ENCODE results near the gene SBF2. TPM values are rescaled to one million over a fixed set of nuclear protein-coding genes. Genes with fewer than 3 reads are reported as not detected.

SBF2 gene
- total RNA-seq, 1 donor from 2014 or later: 26.2 TPM

DNA sequence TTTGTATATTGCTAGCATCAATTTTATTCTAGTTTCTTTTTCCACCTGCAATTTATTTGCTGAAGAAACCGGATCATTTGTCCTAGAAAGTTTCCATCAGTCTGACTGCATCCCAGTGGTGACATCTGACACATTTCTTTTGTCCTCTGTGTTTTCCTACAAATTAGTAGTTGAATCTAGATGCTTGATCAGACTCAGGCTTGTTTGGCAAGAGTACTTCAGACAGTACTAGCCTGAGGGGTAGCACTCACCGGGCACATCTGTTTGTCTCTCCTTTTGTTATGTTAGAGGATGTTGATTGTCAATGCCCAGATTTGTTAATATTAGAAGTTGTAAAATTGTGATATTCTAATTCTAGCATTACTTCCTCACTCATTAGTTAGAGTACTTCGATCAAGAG, 425.4 kb downstream of the SBF2 start:
- H3K4me3 ChIP-seq (ENCODE audit: low read depth, low read length): no peak overlapping the region
- DNase-seq (ENCODE audit: low read depth): no peak
- TF ChIP-seq, protein P1, sequence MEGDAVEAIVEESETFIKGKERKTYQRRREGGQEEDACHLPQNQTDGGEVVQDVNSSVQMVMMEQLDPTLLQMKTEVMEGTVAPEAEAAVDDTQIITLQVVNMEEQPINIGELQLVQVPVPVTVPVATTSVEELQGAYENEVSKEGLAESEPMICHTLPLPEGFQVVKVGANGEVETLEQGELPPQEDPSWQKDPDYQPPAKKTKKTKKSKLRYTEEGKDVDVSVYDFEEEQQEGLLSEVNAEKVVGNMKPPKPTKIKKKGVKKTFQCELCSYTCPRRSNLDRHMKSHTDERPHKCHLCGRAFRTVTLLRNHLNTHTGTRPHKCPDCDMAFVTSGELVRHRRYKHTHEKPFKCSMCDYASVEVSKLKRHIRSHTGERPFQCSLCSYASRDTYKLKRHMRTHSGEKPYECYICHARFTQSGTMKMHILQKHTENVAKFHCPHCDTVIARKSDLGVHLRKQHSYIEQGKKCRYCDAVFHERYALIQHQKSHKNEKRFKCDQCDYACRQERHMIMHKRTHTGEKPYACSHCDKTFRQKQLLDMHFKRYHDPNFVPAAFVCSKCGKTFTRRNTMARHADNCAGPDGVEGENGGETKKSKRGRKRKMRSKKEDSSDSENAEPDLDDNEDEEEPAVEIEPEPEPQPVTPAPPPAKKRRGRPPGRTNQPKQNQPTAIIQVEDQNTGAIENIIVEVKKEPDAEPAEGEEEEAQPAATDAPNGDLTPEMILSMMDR (conservative IDR thresholded peaks at IDR 0.05; ENCODE audit: low read depth, low read length): no peak

DNA sequence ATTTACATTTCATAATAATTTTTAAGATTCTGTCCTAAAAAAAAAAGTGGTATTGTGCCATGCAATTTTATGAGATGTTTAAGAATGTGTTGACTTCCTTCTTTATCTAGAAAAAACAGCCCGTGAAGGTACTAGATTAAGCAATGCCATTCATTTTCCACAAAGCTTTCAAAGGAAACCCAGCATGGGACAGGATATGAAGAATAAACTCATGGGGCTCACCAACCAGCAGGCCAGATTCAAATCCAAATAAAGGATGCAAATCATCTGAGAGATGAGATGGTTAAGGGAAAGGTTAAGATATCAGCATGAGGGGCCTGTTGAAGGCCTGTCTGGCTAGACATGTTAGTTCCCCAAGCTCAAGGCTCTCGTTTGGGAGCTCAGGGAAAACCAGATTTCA, 431.0 kb downstream of the SBF2 start:
- DNase-seq (ENCODE audit: low read depth): no peak
- TF ChIP-seq, protein P1 (conservative IDR thresholded peaks at IDR 0.05; ENCODE audit: low read depth, low read length): no peak
- H3K4me3 ChIP-seq (ENCODE audit: low read depth, low read length): no peak overlapping the region

DNA sequence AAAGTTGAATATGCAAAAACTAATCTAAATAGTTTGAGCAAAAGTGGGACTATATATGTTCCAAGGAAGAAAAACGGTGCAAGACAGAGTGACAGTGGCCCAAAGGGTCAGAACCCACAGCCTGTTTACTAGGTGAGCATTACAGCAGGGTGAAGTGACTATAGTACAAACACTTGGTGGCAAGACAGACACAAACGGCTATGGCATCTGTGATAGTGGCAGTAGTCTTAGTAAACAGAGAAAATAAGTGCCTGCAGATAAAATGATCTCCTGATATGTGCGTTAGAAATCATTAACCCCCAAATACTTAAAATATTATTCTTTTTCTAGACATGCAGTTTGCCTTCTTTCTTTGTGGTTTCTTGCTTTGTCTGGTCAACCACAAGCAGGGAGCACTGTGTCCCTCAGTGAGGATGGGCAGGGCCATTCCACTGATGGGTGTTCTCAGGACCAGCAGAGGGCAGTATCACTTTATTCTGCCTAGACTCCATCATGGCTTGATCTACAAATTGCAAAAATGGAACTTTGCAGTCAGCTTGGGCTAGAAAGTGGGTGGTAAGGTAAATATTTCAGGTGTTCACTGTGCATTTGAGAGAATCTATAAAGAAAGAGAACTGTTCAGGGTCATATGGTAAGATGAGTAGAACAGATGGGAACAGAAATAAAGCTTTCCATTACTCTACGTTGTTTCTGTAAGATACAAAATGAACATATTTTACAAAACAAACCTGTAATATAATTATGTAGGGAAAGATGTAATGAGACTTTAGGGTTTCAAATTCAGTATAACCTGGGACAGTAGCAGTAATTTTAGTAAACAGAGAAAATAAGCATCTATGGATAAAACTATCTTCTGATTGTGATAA, 431.9 kb downstream of the SBF2 start:
- TF ChIP-seq, protein P1 (conservative IDR thresholded peaks at IDR 0.05; ENCODE audit: low read depth, low read length): peak; percentile 89
- no peak overlapping the region for H3K4me3 ChIP-seq (ENCODE audit: low read depth, low read length)
- DNase-seq (ENCODE audit: low read depth): no peak

DNA sequence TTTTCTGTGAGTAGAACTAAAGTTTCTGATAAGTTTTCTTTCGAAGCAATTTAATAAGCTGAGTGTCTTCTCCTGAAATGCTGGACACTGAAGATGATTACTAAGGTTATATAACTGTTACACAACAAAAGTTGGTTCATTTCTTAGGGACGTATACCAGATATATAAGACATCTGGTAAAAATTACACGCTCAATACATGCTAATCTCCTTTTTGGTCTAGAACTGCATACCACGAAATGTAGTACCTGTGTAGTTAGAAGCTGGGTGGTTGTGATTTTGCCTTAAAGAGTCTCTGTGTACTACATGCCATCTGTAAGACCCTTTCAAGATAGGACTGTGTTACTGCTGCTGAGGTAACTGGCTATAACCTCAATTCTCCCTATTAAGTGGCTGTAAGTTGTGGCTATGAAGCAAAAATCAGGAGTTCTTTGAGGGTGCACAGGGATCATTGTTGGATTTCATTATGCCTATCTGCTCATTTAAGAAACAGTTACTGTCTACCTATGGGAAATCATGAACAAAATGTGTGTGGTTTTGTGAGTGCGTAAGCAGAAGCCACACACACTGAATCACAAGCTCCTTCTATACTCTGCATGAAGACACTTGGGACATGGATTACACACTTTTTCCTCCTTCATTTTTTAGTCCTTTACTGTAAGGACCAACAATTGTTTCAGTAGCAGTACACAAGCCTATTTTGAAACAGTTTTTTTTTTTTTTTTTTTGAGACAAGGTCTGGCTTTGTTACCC, 434.3 kb downstream of the SBF2 start:
- H3K4me3 ChIP-seq (ENCODE audit: low read depth, low read length): no peak overlapping the region
- TF ChIP-seq, protein P1 (conservative IDR thresholded peaks at IDR 0.05; ENCODE audit: low read depth, low read length): no peak
- DNase-seq (ENCODE audit: low read depth): no peak

DNA sequence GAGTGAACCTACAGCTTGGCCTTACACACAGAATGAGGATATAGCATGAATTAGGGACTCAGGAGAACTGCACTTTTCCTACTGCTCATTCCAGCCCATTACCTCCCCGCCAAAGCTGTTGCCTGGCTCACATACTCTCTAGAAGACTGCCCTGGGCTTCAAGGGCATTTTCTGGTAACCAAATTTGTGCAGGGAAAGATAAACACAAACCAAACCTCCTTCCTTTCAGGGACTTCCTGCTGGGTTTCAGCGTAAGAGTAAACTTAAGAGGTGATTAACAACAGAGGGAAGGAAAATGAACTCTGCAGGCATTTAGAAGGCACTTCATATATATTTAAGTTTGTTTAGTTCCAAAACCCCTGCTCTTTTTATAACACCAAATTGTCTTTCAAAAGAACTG, 435.2 kb downstream of the SBF2 start:
- H3K4me3 ChIP-seq (ENCODE audit: low read depth, low read length): no peak overlapping the region
- DNase-seq (ENCODE audit: low read depth): no peak
- TF ChIP-seq, protein P1 (conservative IDR thresholded peaks at IDR 0.05; ENCODE audit: low read depth, low read length): no peak

DNA sequence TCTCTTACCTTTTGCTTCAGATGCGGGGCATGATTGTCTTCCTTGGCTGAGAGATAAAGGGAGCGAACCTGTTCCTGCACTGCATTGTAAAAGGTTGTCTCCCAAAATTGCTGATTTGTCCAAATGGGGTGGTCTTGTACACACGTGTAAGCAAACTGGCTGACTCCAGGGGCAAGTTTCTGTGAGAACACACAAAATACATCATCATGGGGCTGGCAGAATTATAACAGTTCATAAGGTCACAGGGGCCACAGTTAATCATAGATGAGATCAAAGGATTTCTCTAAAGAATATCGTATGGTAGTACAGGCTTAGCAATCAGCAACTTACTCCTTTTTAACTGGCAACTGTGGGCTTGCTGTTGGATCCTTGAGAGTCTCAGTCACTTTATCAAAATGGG, 435.8 kb downstream of the SBF2 start:
- no peak overlapping the region for H3K4me3 ChIP-seq (ENCODE audit: low read depth, low read length)
- TF ChIP-seq, protein P1 (conservative IDR thresholded peaks at IDR 0.05; ENCODE audit: low read depth, low read length): no peak
- no peak for DNase-seq (ENCODE audit: low read depth)

All from epithelial cell of proximal tubule (primary cell).